Testis (tissue), 2 donors: ENCODE measurements around the gene COL4A1.

Experiments used
- CTCF ChIP-seq, 3 experiments: fragments of 450-650 bp in 2 of 3; fragments of 200-600 bp in 1 of 3; sonication (generic) in 1 of 3; IDR thresholded peaks; one replicate each; pipeline ENCODE4 v1.5.1; 2016 to 2019; ENCODE audit warnings: antibody characterized with exemption in 3 of 3, mild to moderate bottlenecking in 2 of 3, moderate library complexity in 1 of 3
- POLR2A ChIP-seq: fragments of 450-650 bp; IDR thresholded peaks from one replicate; pipeline ENCODE4 v1.6.1; 2017; ENCODE audit warnings: antibody characterized with exemption, mild to moderate bottlenecking, moderate library complexity

- TF ChIP-seq CTCF (IDR thresholded peaks at IDR 0.05) (no peak), POLR2A (no peak)
These were observed 38.7 kb upstream of the COL4A1 start for GRCh38 chr13:110345701-110346100.
